ENCODE results near the gene KCTD16. TPM values are rescaled to one million over a fixed set of nuclear protein-coding genes. Genes with fewer than 3 reads are reported as not detected.

Gene KCTD16
- total RNA-seq, 4 donors from 2014 or later = 0.12 to 2.4 (median 0.26) TPM; not detected in 1

DNA sequence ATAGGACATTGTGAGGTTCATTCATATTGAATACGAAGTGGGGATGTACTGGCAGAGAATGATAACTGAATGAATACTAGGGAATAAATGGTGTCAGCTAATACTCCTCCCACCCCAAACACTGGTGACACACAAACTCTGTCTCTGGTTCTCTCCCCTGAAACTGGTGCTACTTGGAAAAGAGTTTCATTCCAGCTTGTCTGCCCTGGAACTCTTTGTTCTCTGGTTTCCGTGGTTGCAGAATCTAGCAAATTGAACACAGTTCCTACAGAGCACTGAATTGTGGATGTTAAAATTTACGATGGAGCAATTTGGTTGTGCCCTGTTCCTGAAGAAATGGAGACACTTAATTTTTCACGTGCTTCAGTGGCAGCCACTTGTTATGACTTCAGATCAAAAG lies 181.7 kb downstream of the KCTD16 start:
- no peaks in the 10 kb centered on the region for H3K4me1 ChIP-seq
- H3K27me3 ChIP-seq = no peaks in the 10 kb centered on the region
- H3K36me3 ChIP-seq = no peaks in the 10 kb centered on the region
- intact Hi-C loops (cut with DNase I; ENCODE audit: low total_unique reads) = no loop called here
- TF ChIP-seq, protein P1, sequence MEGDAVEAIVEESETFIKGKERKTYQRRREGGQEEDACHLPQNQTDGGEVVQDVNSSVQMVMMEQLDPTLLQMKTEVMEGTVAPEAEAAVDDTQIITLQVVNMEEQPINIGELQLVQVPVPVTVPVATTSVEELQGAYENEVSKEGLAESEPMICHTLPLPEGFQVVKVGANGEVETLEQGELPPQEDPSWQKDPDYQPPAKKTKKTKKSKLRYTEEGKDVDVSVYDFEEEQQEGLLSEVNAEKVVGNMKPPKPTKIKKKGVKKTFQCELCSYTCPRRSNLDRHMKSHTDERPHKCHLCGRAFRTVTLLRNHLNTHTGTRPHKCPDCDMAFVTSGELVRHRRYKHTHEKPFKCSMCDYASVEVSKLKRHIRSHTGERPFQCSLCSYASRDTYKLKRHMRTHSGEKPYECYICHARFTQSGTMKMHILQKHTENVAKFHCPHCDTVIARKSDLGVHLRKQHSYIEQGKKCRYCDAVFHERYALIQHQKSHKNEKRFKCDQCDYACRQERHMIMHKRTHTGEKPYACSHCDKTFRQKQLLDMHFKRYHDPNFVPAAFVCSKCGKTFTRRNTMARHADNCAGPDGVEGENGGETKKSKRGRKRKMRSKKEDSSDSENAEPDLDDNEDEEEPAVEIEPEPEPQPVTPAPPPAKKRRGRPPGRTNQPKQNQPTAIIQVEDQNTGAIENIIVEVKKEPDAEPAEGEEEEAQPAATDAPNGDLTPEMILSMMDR (IDR thresholded peaks at IDR 0.05) = no peak
- no peak for TF ChIP-seq POLR2A (IDR thresholded peaks at IDR 0.05)
- H3K9me3 ChIP-seq = no peaks in the 10 kb centered on the region
- no peak overlapping the region for H3K27ac ChIP-seq
- H3K4me3 ChIP-seq = no peak overlapping the region
- DNase-seq = no peak

DNA sequence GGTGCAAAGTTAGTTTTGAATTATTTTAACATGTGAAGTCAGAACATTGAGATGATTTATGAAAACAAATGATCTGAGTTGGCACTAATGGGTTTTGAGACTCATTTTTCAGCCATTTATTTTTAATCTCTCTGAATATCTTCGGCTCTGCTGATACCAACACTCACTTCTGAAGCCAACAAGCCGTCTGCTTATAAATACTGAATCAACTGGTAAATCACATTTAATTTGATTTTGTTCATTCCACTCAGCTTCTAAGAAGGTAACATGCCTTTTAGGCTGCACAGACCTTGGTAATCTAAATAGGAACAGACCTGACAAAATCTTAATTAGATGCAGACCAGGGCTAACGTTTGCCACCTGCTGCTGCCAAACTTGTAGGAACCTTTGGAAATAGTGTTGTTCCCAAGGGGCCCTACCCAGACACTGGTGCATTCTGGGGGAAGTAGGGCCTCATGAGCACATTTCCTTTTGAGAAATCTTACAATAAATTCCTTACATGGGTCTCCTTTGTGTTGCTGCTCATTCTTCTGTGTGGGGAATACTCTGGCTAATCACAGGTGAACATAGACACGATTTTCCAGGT lies 182.2 kb downstream of the KCTD16 start:
- TF ChIP-seq POLR2A (IDR thresholded peaks at IDR 0.05) = no peak
- TF ChIP-seq, protein P1 (IDR thresholded peaks at IDR 0.05) = no peak
- intact Hi-C loops (cut with DNase I; ENCODE audit: low total_unique reads) = no loop called here
- no peak overlapping the region for H3K27ac ChIP-seq
- no peaks in the 10 kb centered on the region for H3K36me3 ChIP-seq
- H3K27me3 ChIP-seq = no peaks in the 10 kb centered on the region
- no peaks in the 10 kb centered on the region for H3K9me3 ChIP-seq
- no peak for DNase-seq
- H3K4me3 ChIP-seq = no peak overlapping the region
- H3K4me1 ChIP-seq = no peaks in the 10 kb centered on the region

DNA sequence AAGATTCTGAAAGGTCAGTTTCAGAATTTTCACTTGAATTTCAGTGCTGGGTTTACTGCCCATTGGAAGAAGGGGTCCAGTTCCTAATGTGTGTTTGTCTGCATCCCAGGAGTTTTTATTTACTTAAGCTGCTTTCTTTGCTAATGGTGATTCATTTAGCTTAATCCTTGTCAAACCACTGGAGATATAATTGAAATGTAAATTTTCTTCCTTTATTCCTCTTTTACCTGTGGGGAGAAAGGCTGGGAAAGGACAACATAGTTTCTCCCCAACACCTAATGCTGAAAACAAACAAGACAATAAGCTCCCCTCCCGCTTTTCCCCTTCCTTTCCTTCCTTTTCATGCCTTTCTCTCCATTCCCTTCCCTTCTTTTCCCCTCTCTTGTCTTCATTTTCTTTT lies 185.8 kb downstream of the KCTD16 start:
- no peaks in the 10 kb centered on the region for H3K27me3 ChIP-seq
- no peak overlapping the region for H3K4me3 ChIP-seq
- no peak for TF ChIP-seq POLR2A (IDR thresholded peaks at IDR 0.05)
- TF ChIP-seq, protein P1 (IDR thresholded peaks at IDR 0.05) = no peak
- intact Hi-C loops (cut with DNase I; ENCODE audit: low total_unique reads) = no loop called here
- no peak overlapping the region for H3K27ac ChIP-seq
- no peak for DNase-seq
- H3K4me1 ChIP-seq = no peaks in the 10 kb centered on the region
- no peaks in the 10 kb centered on the region for H3K9me3 ChIP-seq
- H3K36me3 ChIP-seq = no peaks in the 10 kb centered on the region

DNA sequence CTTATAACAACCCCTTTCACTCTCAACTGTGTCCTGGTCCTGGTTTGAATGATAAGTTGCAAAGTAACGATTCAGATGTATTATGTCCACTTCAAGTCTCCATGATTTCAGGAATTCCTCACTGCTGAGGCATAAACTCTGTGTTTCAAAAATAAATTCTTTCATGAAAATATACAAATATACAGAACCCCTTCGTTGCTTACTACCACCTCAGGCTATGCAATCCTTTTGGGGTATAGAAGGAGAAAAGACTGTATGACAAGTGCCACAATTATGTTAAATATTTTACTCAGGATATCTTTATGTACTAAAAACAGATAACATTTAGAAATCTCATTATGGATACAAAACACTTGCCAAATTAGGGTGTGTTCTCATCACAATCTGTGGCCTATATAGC lies 190.7 kb downstream of the KCTD16 start:
- H3K27me3 ChIP-seq = no peaks in the 10 kb centered on the region
- DNase-seq = no peak
- H3K36me3 ChIP-seq = no peaks in the 10 kb centered on the region
- H3K4me1 ChIP-seq = no peaks in the 10 kb centered on the region
- intact Hi-C loops (cut with DNase I; ENCODE audit: low total_unique reads) = no loop called here
- no peak overlapping the region for H3K27ac ChIP-seq
- no peak for TF ChIP-seq POLR2A (IDR thresholded peaks at IDR 0.05)
- TF ChIP-seq, protein P1 (IDR thresholded peaks at IDR 0.05) = no peak
- no peaks in the 10 kb centered on the region for H3K9me3 ChIP-seq
- H3K4me3 ChIP-seq = no peak overlapping the region

DNA sequence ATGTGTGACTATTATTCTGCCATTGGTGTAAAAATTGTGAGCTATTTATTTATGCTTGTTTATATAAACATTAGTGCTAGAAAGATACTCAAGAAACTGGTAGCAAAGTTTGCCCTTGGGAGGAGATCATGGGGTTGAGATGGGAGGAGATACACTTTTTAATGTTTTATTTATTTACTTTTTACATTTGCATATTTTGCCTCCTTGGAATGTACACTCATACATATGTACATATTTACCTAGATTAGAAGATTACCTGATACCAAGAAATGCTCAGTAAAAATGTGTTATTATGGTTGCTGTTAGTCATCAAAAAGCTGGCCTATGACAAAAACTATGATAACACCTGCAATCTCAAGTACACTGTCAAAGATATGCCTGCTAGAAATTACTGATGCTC lies 195.2 kb downstream of the KCTD16 start:
- H3K27ac ChIP-seq = no peak overlapping the region
- H3K36me3 ChIP-seq = no peaks in the 10 kb centered on the region
- intact Hi-C loops (cut with DNase I; ENCODE audit: low total_unique reads) = no loop called here
- TF ChIP-seq POLR2A (IDR thresholded peaks at IDR 0.05) = no peak
- TF ChIP-seq, protein P1 (IDR thresholded peaks at IDR 0.05) = no peak
- no peaks in the 10 kb centered on the region for H3K27me3 ChIP-seq
- no peak for DNase-seq
- H3K4me1 ChIP-seq = no peaks in the 10 kb centered on the region
- no peaks in the 10 kb centered on the region for H3K9me3 ChIP-seq
- H3K4me3 ChIP-seq = no peak overlapping the region

All from uterus (tissue), 4 donors.